H1 (cell line): ENCODE data around the gene MAP4K1. TPM values are rescaled to one million over a fixed set of nuclear protein-coding genes. Genes with fewer than 3 reads are reported as not detected.

Experiments used
- CTCF ChIA-PET: fragments of 300-600 bp; sonication (Branson Sonifier 250); formaldehyde crosslinking; loops from one replicate; lab custom pipeline; 2021; ENCODE audit not compliant: partially characterized antibody; lab: Charles Lee
- POLR2A ChIA-PET: fragments of 300-600 bp; sonication (Branson Sonifier 250); formaldehyde crosslinking; loops from one replicate; lab custom pipeline; 2021; ENCODE audit warnings: inconsistent platforms; ENCODE audit not compliant: partially characterized antibody; lab: Charles Lee
- DNase-seq, 2 experiments: peaks; one replicate each; pipeline versions ENCODE4 v3.0.0 to v3.0.0-alpha.2; 2010 to 2022; ENCODE audit warnings: low spot score in 2 of 2, low read depth in 1 of 2, mixed read lengths in 1 of 2
- FAIRE-seq: peaks from 2 replicates; lab custom pipeline; 2011; peaks lifted over from hg19 to GRCh38; lab: Jason Lieb, UNC
- H2AFZ ChIP-seq: 2 replicates; pipeline ENCODE4 v1.8.1; 2012; ENCODE audit warnings: low read length, inconsistent platforms
- H2AK5ac ChIP-seq: 2 replicates; pipeline ENCODE4 v1.6.1; 2013; ENCODE audit warnings: low read depth, low read length
- H2BK120ac ChIP-seq: replicated peaks from 2 replicates; pipeline ENCODE3; 2013; ENCODE audit warnings: low read depth, low read length, inconsistent platforms
- H2BK12ac ChIP-seq: 2 replicates; pipeline ENCODE4 v1.6.1; 2013; ENCODE audit warnings: low read depth, low read length
- H2BK15ac ChIP-seq: 2 replicates; pipeline ENCODE4 v1.6.1; 2013; ENCODE audit warnings: low read length
- H2BK20ac ChIP-seq: 2 replicates; pipeline ENCODE4 v1.6.1; 2013; ENCODE audit warnings: low read length
- H2BK5ac ChIP-seq: 2 replicates; pipeline ENCODE4 v1.6.1; 2013; ENCODE audit warnings: low read depth, low read length
- H3K14ac ChIP-seq: 2 replicates; pipeline ENCODE4 v1.6.1; 2013; ENCODE audit warnings: inconsistent platforms; ENCODE audit not compliant: insufficient read length
- H3K18ac ChIP-seq: 2 replicates; pipeline ENCODE4 v1.6.1; 2013; ENCODE audit warnings: low read length; ENCODE audit errors: extremely low read depth
- H3K23ac ChIP-seq: 2 replicates; pipeline ENCODE4 v1.6.1; 2013; ENCODE audit warnings: inconsistent platforms; ENCODE audit not compliant: insufficient read length
- H3K23me2 ChIP-seq: 2 replicates; pipeline ENCODE4 v1.6.1; 2013; ENCODE audit warnings: low read depth, low read length
- H3K27ac ChIP-seq: 2 replicates; pipeline ENCODE4 v1.6.1; 2011; ENCODE audit warnings: low read depth, low read length, inconsistent platforms
- H3K27me3 ChIP-seq, 4 experiments: replicated peaks in 1 of 4; 1 replicate in 1 of 4; 2 replicates in 3 of 4; pipeline versions ENCODE4 v1.6.1 to v1.8.1; 2011 to 2013; ENCODE audit warnings: low read length in 3 of 4, mild to moderate bottlenecking in 3 of 4, inconsistent platforms in 2 of 4, mixed read lengths in 2 of 4, moderate library complexity in 1 of 4; ENCODE audit not compliant: control insufficient read depth in 3 of 4, insufficient read depth in 3 of 4; ENCODE audit errors: extremely low read depth in 1 of 4
- H3K36me3 ChIP-seq, 4 experiments: 2 replicates each; pipeline versions ENCODE4 v1.6.1 to v1.8.1; 2011 to 2013; ENCODE audit warnings: mild to moderate bottlenecking in 4 of 4, low read length in 3 of 4, moderate library complexity in 2 of 4, control low read depth in 1 of 4, inconsistent platforms in 1 of 4; ENCODE audit not compliant: insufficient read depth in 4 of 4, control insufficient read depth in 2 of 4
- H3K4ac ChIP-seq: replicated peaks from 2 replicates; pipeline ENCODE3; 2013; ENCODE audit warnings: low read length, low read depth, mixed read lengths, inconsistent platforms; ENCODE audit not compliant: insufficient read length
- H3K4me1 ChIP-seq, 4 experiments: replicated peaks in 1 of 4; 1 replicate in 1 of 4; 2 replicates in 3 of 4; pipeline versions ENCODE4 v1.6.1 to v1.8.1; 2011 to 2013; ENCODE audit warnings: low read length in 3 of 4, inconsistent platforms in 2 of 4, mixed read lengths in 1 of 4; ENCODE audit not compliant: insufficient read depth in 4 of 4, control insufficient read depth in 3 of 4
- H3K4me2 ChIP-seq, 2 experiments: 2 replicates each; pipeline versions ENCODE4 v1.6.1 to v1.8.1; 2011 to 2013; ENCODE audit warnings: low read depth in 2 of 2, low read length in 2 of 2, control low read depth in 1 of 2, inconsistent platforms in 1 of 2, mild to moderate bottlenecking in 1 of 2; ENCODE audit not compliant: insufficient read depth in 1 of 2
- H3K4me3 ChIP-seq, 4 experiments: fragments of 200-600, 300-600 bp in 1 of 4; sonication (generic), shearing (Covaris generic), sonication (Bioruptor Twin) in 1 of 4; 2 replicates each; pipeline versions ENCODE4 v1.5.1 to v1.8.1; 2011 to 2016; ENCODE audit warnings: low read length in 4 of 4, low read depth in 3 of 4, control low read depth in 2 of 4, inconsistent platforms in 2 of 4, mild to moderate bottlenecking in 2 of 4, mixed read lengths in 1 of 4, moderate library complexity in 1 of 4; ENCODE audit not compliant: insufficient read depth in 2 of 4; ENCODE audit errors: extremely low read depth in 1 of 4
- H3K56ac ChIP-seq: replicated peaks from 2 replicates; pipeline ENCODE3; 2013; ENCODE audit warnings: low read depth, mild to moderate bottlenecking, mixed read lengths, low read length, inconsistent platforms; ENCODE audit not compliant: insufficient read length
- H3K79me1 ChIP-seq: 2 replicates; pipeline ENCODE4 v1.6.1; 2013; ENCODE audit warnings: low read depth, low read length, control low read depth
- H3K79me2 ChIP-seq, 2 experiments: 2 replicates each; pipeline versions ENCODE4 v1.6.1 to v1.8.1; 2012 to 2013; ENCODE audit warnings: low read length in 2 of 2, mild to moderate bottlenecking in 2 of 2, inconsistent platforms in 1 of 2; ENCODE audit not compliant: insufficient read depth in 2 of 2, control insufficient read depth in 1 of 2
- H3K9ac ChIP-seq, 4 experiments: replicated peaks in 1 of 4; 1 replicate in 1 of 4; 2 replicates in 3 of 4; pipeline versions ENCODE4 v1.6.1 to v1.8.1; 2011 to 2013; ENCODE audit warnings: low read depth in 3 of 4, low read length in 3 of 4, control low read depth in 2 of 4, mild to moderate bottlenecking in 2 of 4, moderate library complexity in 2 of 4, inconsistent platforms in 1 of 4; ENCODE audit errors: extremely low read depth in 1 of 4
- H3K9me3 ChIP-seq, 2 experiments: 2 replicates each; pipeline versions ENCODE4 v1.6.1 to v1.8.1; 2012 to 2013; ENCODE audit warnings: mild to moderate bottlenecking in 2 of 2, moderate library complexity in 2 of 2, control low read depth in 1 of 2, inconsistent platforms in 1 of 2, low read depth in 1 of 2, low read length in 1 of 2, mixed read lengths in 1 of 2; ENCODE audit not compliant: insufficient read depth in 2 of 2
- H4K20me1 ChIP-seq, 2 experiments: replicated peaks in 1 of 2; 2 replicates each; pipeline versions ENCODE3 to v1.8.1; 2011 to 2013; ENCODE audit warnings: inconsistent platforms in 2 of 2, low read length in 2 of 2, mild to moderate bottlenecking in 1 of 2; ENCODE audit not compliant: insufficient read depth in 2 of 2, control insufficient read depth in 1 of 2
- H4K5ac ChIP-seq: 2 replicates; pipeline ENCODE4 v1.6.1; 2013; ENCODE audit warnings: low read length, low read depth, mixed read lengths, inconsistent platforms; ENCODE audit not compliant: insufficient read length
- H4K8ac ChIP-seq: 2 replicates; pipeline ENCODE4 v1.8.0; 2013; ENCODE audit warnings: mild to moderate bottlenecking, moderate library complexity, low read length, inconsistent platforms; ENCODE audit not compliant: insufficient read depth; ENCODE audit errors: extremely low read depth
- H4K91ac ChIP-seq: replicated peaks from 2 replicates; pipeline ENCODE3; 2013; ENCODE audit warnings: low read length, mixed read lengths, inconsistent platforms; ENCODE audit not compliant: insufficient read length
- MAFK ChIP-seq: IDR thresholded peaks from 2 replicates; pipeline ENCODE4 v1.6.1; 2012; ENCODE audit warnings: low read depth, mild to moderate bottlenecking, improper control_type of control experiment, low read length
- RBBP5 ChIP-seq: IDR thresholded peaks from 2 replicates; pipeline ENCODE4 v1.7.1; 2012; ENCODE audit warnings: low read depth, mild to moderate bottlenecking, inconsistent platforms, low read length, moderate library complexity, borderline replicate concordance
- WGBS, 2 experiments: shearing (Covaris generic) in 1 of 2; methylation state at CpG; one replicate each; pipeline versions ENCODE4 v1.1.6 to v1.1.7; 2013 to 2015; ENCODE audit warnings: low lambda C conversion rate in 2 of 2, mixed read lengths in 2 of 2, inconsistent platforms in 1 of 2, low coverage in 1 of 2, missing lambda C conversion rate in 1 of 2; ENCODE audit not compliant: insufficient replicate concordance in 2 of 2, insufficient coverage in 1 of 2, insufficient read length in 1 of 2; ENCODE audit errors: extremely low coverage in 1 of 2, missing lambda C conversion rate in 1 of 2; 5-methylcytosine and 5-hydroxymethylcytosine counted together
- polyA plus RNA-seq, 7 experiments: library from polyadenylated mRNA; depleted of rRNA in 3 of 7; stranded (reverse) in 5 of 7; unstranded in 2 of 7; fragments of >200 nt in 5 of 7; fragments of 200-250 nt in 2 of 7; gene quantifications; 1 replicate in 5 of 7; 2 replicates in 1 of 7; 4 replicates in 1 of 7; pipeline versions ENCODE4 v1.2.1 to v1.2.3, GENCODE V29; 2011 to 2013; ENCODE audit warnings: missing spikeins in 2 of 7, mixed read lengths in 2 of 7
- total RNA-seq: library from RNA; stranded (reverse); fragmentation: NEBNext Ultra II Directional; extraction: Animal tissue kit (Norgen Biotek cat#: 25700); gene quantifications from 2 replicates; pipeline ENCODE4 v1.2.1, GENCODE V29; 2021

Gene MAP4K1
- total and polyA plus RNA-seq, 2 of the 8 experiments (the other 6 are each of a cell fraction or from before 2014, with no cell fraction given) = 9.0 to 10.4 TPM

GRCh38 chr19:38549942-38550341, 67.8 kb downstream of the MAP4K1 start:
- CTCF ChIA-PET = no interaction called here
- H3K4ac ChIP-seq = no peak overlapping the region

More at GRCh38 chr19:38549942-38550341, 67.8 kb downstream of the MAP4K1 start:
- H3K23ac ChIP-seq = no peak overlapping the region
- no peak for FAIRE-seq
- H3K23me2 ChIP-seq = no peaks in the 10 kb centered on the region
- H2BK120ac ChIP-seq = no peak overlapping the region
- H3K56ac ChIP-seq = no peak overlapping the region
- no peaks in the 10 kb centered on the region for H3K4me1 ChIP-seq
- no peak overlapping the region for H4K8ac ChIP-seq
- POLR2A ChIA-PET = no interaction called here
- H4K91ac ChIP-seq = no peak overlapping the region
- no peak overlapping the region for H3K27ac ChIP-seq
- H2AFZ ChIP-seq = no peak overlapping the region
- no peak overlapping the region for H2BK15ac ChIP-seq
- no peaks in the 10 kb centered on the region for H3K9me3 ChIP-seq
- no peak overlapping the region for H4K5ac ChIP-seq
- 84% methylated on average over 4 of the region's 4 CpGs; no CpG with 5 or more reads in 1 of the 2 experiments for WGBS, 2 experiments
- TF ChIP-seq MAFK = no peak
- TF ChIP-seq RBBP5 = no peak
- no peak overlapping the region for H3K4me2 ChIP-seq
- no peak overlapping the region for H3K14ac ChIP-seq
- peaks cover 0 to 6% (median 2%) of the 10 kb centered on the region in 4 experiments; a peak in 2 of 8 replicates for H3K36me3 ChIP-seq
- no peak overlapping the region for H2AK5ac ChIP-seq
- no peaks in the 10 kb centered on the region for H4K20me1 ChIP-seq
- H3K27me3 ChIP-seq = no peaks in the 10 kb centered on the region; a peak in 1 of 7 replicates
- H2BK12ac ChIP-seq = no peak overlapping the region
- H3K79me2 ChIP-seq = no peaks in the 10 kb centered on the region
- H3K79me1 ChIP-seq = no peaks in the 10 kb centered on the region
- H2BK5ac ChIP-seq = no peak overlapping the region
- H3K4me3 ChIP-seq = no peak overlapping the region
- no peak overlapping the region for H3K18ac ChIP-seq
- no peak overlapping the region for H3K9ac ChIP-seq
- no peak overlapping the region for H2BK20ac ChIP-seq
- DNase-seq = no peak
